ENCODE measurements around the gene ITGAE. TPM values are rescaled to one million over a fixed set of nuclear protein-coding genes. Genes with fewer than 3 reads are reported as not detected.

Gene ITGAE
- total and polyA plus RNA-seq, 10 of the 15 experiments (the other 5 are each of a cell fraction or from before 2014, with no cell fraction given): 13.1 to 161 (median 34.8) TPM

GRCh38 chr17:3808701-3809100 is 7.7 kb upstream of the ITGAE start:
- no peak for DNase-seq (ENCODE audit: low read depth, low spot score)
- Histone ChIP-seq H3K36me3 (ENCODE audit: control insufficient read depth in 2 of 2, insufficient read depth in 2 of 2, low read length in 1 of 2) (peaks cover 4 to 16% of the 10 kb centered on the region in 2 experiments), H3K4me3 (no peak overlapping the region), H3K9me3 (replicated peaks; ENCODE audit: control insufficient read depth, insufficient read depth, low read length) (no peaks in the 10 kb centered on the region), H3K4me1 (ENCODE audit: control insufficient read depth, insufficient read depth, low read length) (peaks cover 19% of the 10 kb centered on the region), H3K4me2 (ENCODE audit: control insufficient read depth, insufficient read depth) (no peak overlapping the region), H3K9ac (ENCODE audit: control insufficient read depth, insufficient read depth, low read length) (no peak overlapping the region), H2AFZ (ENCODE audit: control insufficient read depth, low read depth, low read length) (no peak overlapping the region), H4K20me1 (ENCODE audit: control insufficient read depth, insufficient read depth) (no peaks in the 10 kb centered on the region), H3K27me3 (replicated peaks in 1 of 2; ENCODE audit: control insufficient read depth in 2 of 2, insufficient read depth in 2 of 2, low read length in 1 of 2) (no peaks in the 10 kb centered on the region), H3K79me2 (ENCODE audit: control insufficient read depth, insufficient read depth, low read length) (no peaks in the 10 kb centered on the region), H3K27ac (ENCODE audit: control insufficient read depth, insufficient read depth) (no peak overlapping the region)
- intact Hi-C loops (cut with micrococcal nuclease; ENCODE audit: unreplicated experiment): no loop called here
- WGBS (ENCODE audit: insufficient coverage, insufficient replicate concordance, low lambda C conversion rate, missing lambda C conversion rate): 50% methylated on average over 7 of the region's 7 CpGs
- RAD21 ChIA-PET (ENCODE audit: unreplicated experiment): no interaction called here
- in situ Hi-C loops (cut with MboI): no loop called here
- BruUV-seq (replicated peaks): no TSS peak
- TF ChIP-seq ZBTB33 (IDR thresholded peaks at IDR 0.05) (no peak), ESRRA (IDR thresholded peaks at IDR 0.05; ENCODE audit: low read length) (no peak), RCOR1 (conservative IDR thresholded peaks at IDR 0.05; ENCODE audit: low read depth, low read length) (no peak), IRF4 (IDR thresholded peaks at IDR 0.05; ENCODE audit: low read depth, low read length) (no peak), LARP7 (IDR thresholded peaks at IDR 0.05) (no peak), GABPA (IDR thresholded peaks at IDR 0.05; ENCODE audit: low read depth) (no peak), CHD1 (IDR thresholded peaks at IDR 0.05; ENCODE audit: low read depth, low read length) (no peak), CBFB (IDR thresholded peaks at IDR 0.05; ENCODE audit: low read depth) (no peak), SP1 (IDR thresholded peaks at IDR 0.05; ENCODE audit: low read depth, low read length) (no peak)
- TF ChIP-seq, protein P1, sequence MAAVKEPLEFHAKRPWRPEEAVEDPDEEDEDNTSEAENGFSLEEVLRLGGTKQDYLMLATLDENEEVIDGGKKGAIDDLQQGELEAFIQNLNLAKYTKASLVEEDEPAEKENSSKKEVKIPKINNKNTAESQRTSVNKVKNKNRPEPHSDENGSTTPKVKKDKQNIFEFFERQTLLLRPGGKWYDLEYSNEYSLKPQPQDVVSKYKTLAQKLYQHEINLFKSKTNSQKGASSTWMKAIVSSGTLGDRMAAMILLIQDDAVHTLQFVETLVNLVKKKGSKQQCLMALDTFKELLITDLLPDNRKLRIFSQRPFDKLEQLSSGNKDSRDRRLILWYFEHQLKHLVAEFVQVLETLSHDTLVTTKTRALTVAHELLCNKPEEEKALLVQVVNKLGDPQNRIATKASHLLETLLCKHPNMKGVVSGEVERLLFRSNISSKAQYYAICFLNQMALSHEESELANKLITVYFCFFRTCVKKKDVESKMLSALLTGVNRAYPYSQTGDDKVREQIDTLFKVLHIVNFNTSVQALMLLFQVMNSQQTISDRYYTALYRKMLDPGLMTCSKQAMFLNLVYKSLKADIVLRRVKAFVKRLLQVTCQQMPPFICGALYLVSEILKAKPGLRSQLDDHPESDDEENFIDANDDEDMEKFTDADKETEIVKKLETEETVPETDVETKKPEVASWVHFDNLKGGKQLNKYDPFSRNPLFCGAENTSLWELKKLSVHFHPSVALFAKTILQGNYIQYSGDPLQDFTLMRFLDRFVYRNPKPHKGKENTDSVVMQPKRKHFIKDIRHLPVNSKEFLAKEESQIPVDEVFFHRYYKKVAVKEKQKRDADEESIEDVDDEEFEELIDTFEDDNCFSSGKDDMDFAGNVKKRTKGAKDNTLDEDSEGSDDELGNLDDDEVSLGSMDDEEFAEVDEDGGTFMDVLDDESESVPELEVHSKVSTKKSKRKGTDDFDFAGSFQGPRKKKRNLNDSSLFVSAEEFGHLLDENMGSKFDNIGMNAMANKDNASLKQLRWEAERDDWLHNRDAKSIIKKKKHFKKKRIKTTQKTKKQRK (IDR thresholded peaks at IDR 0.05; ENCODE audit: low read depth, low read length): no peak
- SMC1A ChIA-PET (ENCODE audit: uncharacterized antibody, unreplicated experiment): interaction anchor here (1.0 to 1.7 kb wide), 2 partner anchors 19 to 71 kb away, joined by 3 to 5 read pairs; no protein-coding TSS in a partner anchor
- POLR2A ChIA-PET: no interaction called here
- ATAC-seq: no peak
- no peak for FAIRE-seq
- CTCF ChIA-PET: interaction anchor here (1.6 to 3.3 kb wide), 2 partner anchors 69 to 71 kb away, joined by 3 to 15 read pairs; no protein-coding TSS in a partner anchor

Measured in GM12878 (cell line).